Right renal pelvis (tissue), 4 donors: ENCODE results near the gene DHRS12. TPM values are rescaled to one million over a fixed set of nuclear protein-coding genes. Genes with fewer than 3 reads are reported as not detected.

ENCODE experiments used
- DNase-seq, 4 donors: peaks; one replicate each; pipeline ENCODE4 v3.0.0-alpha.2; 2013; ENCODE audit warnings: low read depth in 4 of 4, low spot score in 3 of 4, missing footprints in 1 of 4
- polyA plus RNA-seq, 4 donors: library from polyadenylated mRNA; unstranded; fragments of 120-200 nt; gene quantifications; one replicate each; pipeline ENCODE4 v1.2.1, GENCODE V29; 2013; ENCODE audit not compliant: insufficient read length in 4 of 4

Gene DHRS12
- polyA plus RNA-seq, 4 donors: 19.3 to 22.7 (median 22.2) TPM

GRCh38 chr13:51731759-51732158 is 72.2 kb downstream of the DHRS12 start:
- no peak for DNase-seq

GRCh38 chr13:51730927-51731326 is 73.0 kb downstream of the DHRS12 start:
- no peak for DNase-seq

GRCh38 chr13:51729866-51730553 is 74.0 kb downstream of the DHRS12 start:
- no peak for DNase-seq

GRCh38 chr13:51728972-51729371 is 75.0 kb downstream of the DHRS12 start:
- no peak for DNase-seq

GRCh38 chr13:51728275-51728673 is 75.7 kb downstream of the DHRS12 start:
- no peak for DNase-seq

GRCh38 chr13:51727634-51728274 is 76.2 kb downstream of the DHRS12 start:
- no peak for DNase-seq

GRCh38 chr13:51726446-51727193 is 77.3 kb downstream of the DHRS12 start:
- DNase-seq: no peak

GRCh38 chr13:51724721-51725120 is 79.2 kb downstream of the DHRS12 start:
- no peak for DNase-seq

- DNase-seq: no peak
These were observed 80.4 kb downstream of the DHRS12 start for GRCh38 chr13:51723529-51723928.

- DNase-seq: no peak
These were observed 82.5 kb downstream of the DHRS12 start for GRCh38 chr13:51721496-51721895.

- DNase-seq: no peak
These were observed 84.6 kb downstream of the DHRS12 start for GRCh38 chr13:51719394-51719793.

Other genes starting within 250 kb of the DHRS12 start
- gene WDFY2, start 219.7 kb downstream of the DHRS12 start, polyA plus RNA-seq: 10 to 100 TPM; 11.3 to 15.0 (median 12.5) TPM
- gene TMEM272, start 41.0 kb upstream of the DHRS12 start, polyA plus RNA-seq: under 1 TPM; 0.22 to 0.35 (median 0.27) TPM
- not detected for gene CCDC70, start 57.8 kb upstream of the DHRS12 start, polyA plus RNA-seq
- 10 to 100 TPM; 15.8 to 19.1 (median 18.3) TPM for gene ATP7B, start 207.3 kb upstream of the DHRS12 start, polyA plus RNA-seq
- 10 to 100 TPM; 25.5 to 36.3 (median 31.8) TPM for gene ALG11, start 208.2 kb upstream of the DHRS12 start, polyA plus RNA-seq
- 10 to 100 TPM; 31.7 to 36.7 (median 34.7) TPM for gene UTP14C, start 220.5 kb upstream of the DHRS12 start, polyA plus RNA-seq